Sigmoid colon (tissue), 7 donors: Measurements from ENCODE around the gene CSNK1D. TPM values are rescaled to one million over a fixed set of nuclear protein-coding genes. Genes with fewer than 3 reads are reported as not detected.
A peak's percentile ranks its signal among the peaks of the same experiment; 100 is the strongest.

Source experiments
- DNase-seq: peaks from one replicate; pipeline ENCODE4 v3.0.0-alpha.2; 2019
- H3K27ac ChIP-seq, 4 donors: fragments of 200-600 bp; sonication (generic); one replicate each; pipeline ENCODE4 v1.5.1; 2016 to 2019; ENCODE audit warnings: mild to moderate bottlenecking in 1 of 4
- H3K27me3 ChIP-seq, 3 donors: fragments of 200-600 bp; sonication (generic); one replicate each; pipeline ENCODE4 v1.5.1; 2019; ENCODE audit warnings: mild to moderate bottlenecking in 1 of 3
- H3K36me3 ChIP-seq, 4 donors: fragments of 200-600 bp; sonication (generic); one replicate each; pipeline ENCODE4 v1.5.1; 2016 to 2019
- H3K4me1 ChIP-seq, 4 donors: fragments of 200-600 bp; sonication (generic); one replicate each; pipeline ENCODE4 v1.5.1; 2017 to 2019
- H3K4me3 ChIP-seq, 4 donors: fragments of 200-600 bp; sonication (generic); one replicate each; pipeline ENCODE4 v1.5.1; 2017 to 2019; ENCODE audit warnings: mild to moderate bottlenecking in 2 of 4, moderate library complexity in 1 of 4
- H3K9me3 ChIP-seq, 4 donors: fragments of 200-600 bp in 3 of 4; sonication (generic) in 3 of 4; one replicate each; pipeline versions ENCODE4 v1.5.1 to v1.6.1; 2013 to 2019
- EP300 ChIP-seq, 4 donors: sonication (generic); formaldehyde crosslinking; IDR thresholded peaks; one replicate each; pipeline ENCODE4 v1.6.1; 2017; ENCODE audit warnings: antibody characterized with exemption in 4 of 4
- POLR2A ChIP-seq, 2 donors: fragments of 450-650 bp; IDR thresholded peaks; one replicate each; pipeline ENCODE4 v1.6.1; 2016; ENCODE audit warnings: antibody characterized with exemption in 2 of 2, mild to moderate bottlenecking in 2 of 2, moderate library complexity in 2 of 2
- POLR2AphosphoS5 ChIP-seq, 4 donors: sonication (generic); formaldehyde crosslinking; IDR thresholded peaks; one replicate each; pipeline ENCODE4 v1.6.1; 2017; ENCODE audit warnings: antibody characterized with exemption in 4 of 4
- WGBS, 2 donors: extraction: QIAGEN DNeasy Blood & Tissue Kit; methylation state at CpG; one replicate each; pipeline ENCODE4 v1.1.7; 2013; 5-methylcytosine and 5-hydroxymethylcytosine counted together
- intact Hi-C: fragments of 100-400 bp; cut with DNase I; formaldehyde crosslinking; loops from one replicate; pipeline ENCODE4 v1.15.1; 2023
- polyA plus RNA-seq, 3 donors: library from polyadenylated mRNA; stranded (reverse); fragments of 200-250 nt; gene quantifications; one replicate each; pipeline ENCODE4 v1.2.3, GENCODE V29; 2013
- total RNA-seq, 4 donors: library from RNA; depleted of rRNA; stranded (reverse); fragments of >200 nt; gene quantifications; one replicate each; pipeline ENCODE4 v1.1.0, GENCODE V29; 2016
- TF ChIP-seq, protein P1 (sequence below), 4 experiments: fragments of 450-650 bp in 3 of 4; fragments of 200-600 bp in 1 of 4; IDR thresholded peaks; one replicate each; pipeline ENCODE4 v1.5.1; 2016 to 2019; ENCODE audit warnings: antibody characterized with exemption in 4 of 4, mild to moderate bottlenecking in 3 of 4, moderate library complexity in 2 of 4
- donor health status: healthy with polysubstance abuse.
- donor health status: Bipolar disorder and iron deficiency.
- donor health status: healthy.

CSNK1D gene
- total and polyA plus RNA-seq, 7 donors = 45.1 to 142 (median 55.9) TPM

DNA sequence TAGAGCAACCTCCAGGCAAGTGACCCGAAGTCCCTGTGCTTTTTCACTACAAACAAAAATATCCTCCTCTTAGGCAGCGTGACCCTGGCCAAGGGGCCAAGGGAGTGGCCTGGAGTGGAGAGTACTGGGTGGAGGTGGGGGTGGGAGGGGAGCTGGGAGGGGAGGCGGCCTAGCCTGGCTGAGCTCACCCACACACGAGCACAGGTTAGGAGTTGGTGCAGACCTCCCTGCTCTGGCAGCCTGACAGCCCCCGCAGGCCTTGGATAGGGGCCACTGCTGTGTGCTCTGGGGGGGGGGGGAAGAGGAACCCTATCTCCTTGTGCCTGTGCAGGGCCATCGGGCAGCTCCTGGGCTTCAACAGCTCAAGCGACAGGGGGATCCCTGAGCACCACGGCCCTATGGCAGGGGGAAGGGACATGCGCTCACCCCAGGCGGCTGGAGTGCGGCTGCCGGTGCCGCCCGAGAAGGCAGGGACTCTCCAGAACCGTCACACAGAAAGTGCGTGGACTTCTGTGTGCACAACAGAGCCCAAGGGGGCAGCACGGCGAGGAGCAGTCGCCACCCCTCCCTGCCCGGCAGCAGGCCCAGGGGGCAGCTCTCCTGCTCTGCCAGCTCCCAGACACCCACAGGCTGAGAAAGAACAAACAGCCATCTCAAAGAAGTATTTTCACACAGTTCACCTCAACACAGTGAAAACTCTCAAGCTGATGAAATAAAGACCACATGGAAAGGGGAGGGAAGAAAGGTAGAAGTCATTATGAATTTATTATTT, 31.4 kb downstream of the CSNK1D start:
- TF ChIP-seq, protein P1, sequence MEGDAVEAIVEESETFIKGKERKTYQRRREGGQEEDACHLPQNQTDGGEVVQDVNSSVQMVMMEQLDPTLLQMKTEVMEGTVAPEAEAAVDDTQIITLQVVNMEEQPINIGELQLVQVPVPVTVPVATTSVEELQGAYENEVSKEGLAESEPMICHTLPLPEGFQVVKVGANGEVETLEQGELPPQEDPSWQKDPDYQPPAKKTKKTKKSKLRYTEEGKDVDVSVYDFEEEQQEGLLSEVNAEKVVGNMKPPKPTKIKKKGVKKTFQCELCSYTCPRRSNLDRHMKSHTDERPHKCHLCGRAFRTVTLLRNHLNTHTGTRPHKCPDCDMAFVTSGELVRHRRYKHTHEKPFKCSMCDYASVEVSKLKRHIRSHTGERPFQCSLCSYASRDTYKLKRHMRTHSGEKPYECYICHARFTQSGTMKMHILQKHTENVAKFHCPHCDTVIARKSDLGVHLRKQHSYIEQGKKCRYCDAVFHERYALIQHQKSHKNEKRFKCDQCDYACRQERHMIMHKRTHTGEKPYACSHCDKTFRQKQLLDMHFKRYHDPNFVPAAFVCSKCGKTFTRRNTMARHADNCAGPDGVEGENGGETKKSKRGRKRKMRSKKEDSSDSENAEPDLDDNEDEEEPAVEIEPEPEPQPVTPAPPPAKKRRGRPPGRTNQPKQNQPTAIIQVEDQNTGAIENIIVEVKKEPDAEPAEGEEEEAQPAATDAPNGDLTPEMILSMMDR (IDR thresholded peaks at IDR 0.05) = no peak
- peak in 1 of 4 donors; percentile 9 for TF ChIP-seq POLR2AphosphoS5 (IDR thresholded peaks at IDR 0.05)
- TF ChIP-seq EP300 (IDR thresholded peaks at IDR 0.05) = no peak
- TF ChIP-seq POLR2A (IDR thresholded peaks at IDR 0.05) = no peak
- H3K9me3 ChIP-seq = no peaks in the 10 kb centered on the region
- H3K4me1 ChIP-seq = peaks cover 0 to 98% (median 90%) of the 10 kb centered on the region in 4 donors
- whole genome bisulfite sequencing, 2 donors = 52 to 55% methylated on average over 20 of the region's 20 CpGs
- intact Hi-C loops = loop anchor here (2.0 kb wide), 1 partner anchor 31 kb away; the partner anchor contains the start of gene CSNK1D
- no peaks in the 10 kb centered on the region for H3K27me3 ChIP-seq
- DNase-seq = peak; percentile 84
- peaks cover 14 to 58% (median 21%) of the 10 kb centered on the region in 4 donors for H3K36me3 ChIP-seq
- H3K27ac ChIP-seq = peak overlapping the region; percentile 81 to 90 (median 86)
- H3K4me3 ChIP-seq = peak overlapping the region in 1 of 4 donors; percentile 11

DNA sequence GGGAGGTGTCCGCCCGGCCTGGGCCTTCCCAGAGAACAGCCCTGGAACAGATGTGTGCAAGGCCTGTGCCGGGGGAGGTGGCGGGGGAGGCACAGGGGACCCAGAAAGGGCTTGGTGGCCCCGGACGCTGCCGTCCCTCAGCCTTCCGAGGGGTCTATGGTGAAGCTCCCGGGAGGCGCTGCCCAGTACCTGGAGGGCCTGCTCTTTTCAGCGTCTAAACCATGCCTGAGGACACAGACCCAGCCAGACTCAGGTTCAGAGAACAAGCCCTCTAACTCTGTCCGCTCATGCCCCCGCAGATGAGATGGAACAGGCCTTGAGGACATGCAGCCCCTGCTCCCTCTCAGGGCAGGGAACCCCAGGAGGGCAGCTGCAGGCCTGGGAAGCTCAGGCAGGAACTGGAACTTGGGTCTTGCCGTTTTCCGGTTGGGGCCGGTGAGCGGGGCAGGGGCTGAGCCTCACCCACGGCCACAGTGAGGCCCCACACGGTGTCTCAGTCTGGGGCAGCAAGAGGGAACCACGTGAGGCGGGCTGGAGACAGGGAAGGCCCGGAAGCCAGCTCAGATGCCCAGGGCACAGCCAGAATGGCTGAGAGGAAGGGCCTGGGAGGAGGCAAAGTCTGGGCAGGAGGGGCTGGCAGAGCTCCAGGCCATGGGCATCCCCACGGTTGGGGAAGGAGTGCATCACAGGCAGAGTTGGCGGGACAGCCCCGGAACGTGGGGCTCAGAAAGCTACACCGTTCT, 32.1 kb downstream of the CSNK1D start:
- TF ChIP-seq POLR2AphosphoS5 (IDR thresholded peaks at IDR 0.05) (peak; percentile 17 to 54 (median 37)), POLR2A (IDR thresholded peaks at IDR 0.05) (no peak)
- H3K4me3 ChIP-seq = peak overlapping the region in 1 of 4 donors; percentile 2
- H3K36me3 ChIP-seq = peaks cover 14 to 50% (median 21%) of the 10 kb centered on the region in 4 donors
- no peaks in the 10 kb centered on the region for H3K9me3 ChIP-seq
- intact Hi-C loops = loop anchor here (2.0 kb wide), 1 partner anchor 31 kb away; the partner anchor contains the start of gene CSNK1D
- H3K27me3 ChIP-seq = no peaks in the 10 kb centered on the region
- H3K4me1 ChIP-seq = peaks cover 0 to 98% (median 90%) of the 10 kb centered on the region in 4 donors
- H3K27ac ChIP-seq = peak overlapping the region; percentile 81 to 90 (median 86)
- 59 to 60% methylated on average over 27 of the region's 27 CpGs for WGBS, 2 donors
- peak; percentile 95 for DNase-seq

DNA sequence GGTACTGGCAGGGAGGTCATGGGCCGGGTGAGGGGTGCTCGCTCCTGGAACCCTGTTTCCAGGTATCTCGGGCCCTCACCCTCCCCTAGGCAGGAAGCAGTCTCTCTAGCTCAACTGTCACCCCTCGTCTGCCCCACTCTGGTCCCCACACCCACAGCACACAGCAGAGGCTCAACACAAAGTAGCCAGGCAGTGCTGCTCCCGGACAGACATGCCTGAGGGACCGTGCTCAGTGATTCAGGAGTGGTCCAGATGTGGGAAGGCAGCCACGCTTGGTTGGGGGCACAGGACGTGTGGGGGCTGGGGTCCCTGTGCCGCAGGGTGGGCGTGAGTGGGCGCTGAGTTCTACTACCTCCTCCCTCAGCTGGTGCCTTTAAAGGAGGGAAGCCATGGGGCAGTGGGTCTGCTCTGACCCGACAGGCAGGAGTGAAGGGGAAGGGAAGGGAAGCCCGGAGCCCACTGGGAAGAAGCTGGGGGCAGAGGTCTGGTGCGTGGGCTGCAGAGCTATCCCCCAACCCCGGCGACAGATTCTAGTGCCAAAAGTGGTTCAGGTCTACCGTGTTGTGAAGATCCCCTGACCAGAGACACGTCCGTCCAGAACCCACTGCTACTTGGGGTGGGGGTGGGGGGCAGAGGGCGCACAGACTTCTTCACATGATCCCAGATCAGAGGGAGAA, 32.9 kb downstream of the CSNK1D start:
- H3K27ac ChIP-seq = peak overlapping the region; percentile 81 to 90 (median 86)
- 79 to 85% methylated on average over 20 of the region's 20 CpGs for WGBS, 2 donors
- H3K9me3 ChIP-seq = no peaks in the 10 kb centered on the region
- peak; percentile 64 for DNase-seq
- H3K4me3 ChIP-seq = no peak overlapping the region
- peaks cover 8 to 43% (median 16%) of the 10 kb centered on the region in 4 donors for H3K36me3 ChIP-seq
- TF ChIP-seq POLR2AphosphoS5 (IDR thresholded peaks at IDR 0.05) (no peak), EP300 (IDR thresholded peaks at IDR 0.05) (no peak), POLR2A (IDR thresholded peaks at IDR 0.05) (no peak)
- TF ChIP-seq, protein P1 (IDR thresholded peaks at IDR 0.05) = no peak
- no peaks in the 10 kb centered on the region for H3K27me3 ChIP-seq
- intact Hi-C loops = loop anchor here (2.0 kb wide), 1 partner anchor 32 kb away; the partner anchor contains the start of gene CSNK1D
- H3K4me1 ChIP-seq = peaks cover 0 to 98% (median 90%) of the 10 kb centered on the region in 4 donors

DNA sequence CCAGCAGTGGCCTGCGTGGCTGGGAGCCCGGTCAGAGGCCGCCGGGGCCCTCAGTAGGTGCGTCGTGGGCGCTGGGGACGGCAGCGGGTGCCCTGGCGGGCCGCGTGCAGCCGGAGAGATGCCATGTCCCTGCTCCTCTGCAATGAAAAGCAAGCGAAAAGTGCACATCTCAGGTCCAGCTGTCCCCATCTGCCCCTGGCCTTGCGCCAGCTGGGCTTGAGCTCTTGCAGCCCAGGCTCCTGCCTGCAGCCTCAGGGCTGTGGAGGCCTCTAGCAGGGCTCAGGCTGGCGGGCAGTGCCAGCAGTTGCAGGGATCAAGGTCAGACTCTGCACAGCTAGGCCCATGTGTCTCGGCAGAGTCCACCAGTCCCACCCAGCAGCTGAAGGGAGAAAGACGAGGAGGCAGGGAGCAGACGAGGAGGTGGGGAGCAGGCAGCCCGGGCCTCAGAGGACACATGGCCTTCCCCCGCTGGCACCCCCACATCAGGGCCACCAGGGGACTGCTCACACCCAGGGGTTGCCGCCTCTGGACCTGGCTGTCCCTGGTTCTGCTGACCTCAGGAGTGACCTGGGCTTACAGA, 33.5 kb downstream of the CSNK1D start:
- Histone ChIP-seq H3K27ac (peak overlapping the region; percentile 81 to 90 (median 86)), H3K27me3 (no peaks in the 10 kb centered on the region), H3K4me3 (no peak overlapping the region), H3K4me1 (peaks cover 0 to 99% (median 89%) of the 10 kb centered on the region in 4 donors), H3K9me3 (no peaks in the 10 kb centered on the region), H3K36me3 (peaks cover 4 to 37% (median 10%) of the 10 kb centered on the region in 4 donors)
- TF ChIP-seq, protein P1 (IDR thresholded peaks at IDR 0.05) = no peak
- TF ChIP-seq POLR2AphosphoS5 (IDR thresholded peaks at IDR 0.05) = no peak
- no peak for TF ChIP-seq POLR2A (IDR thresholded peaks at IDR 0.05)
- TF ChIP-seq EP300 (IDR thresholded peaks at IDR 0.05) = no peak
- intact Hi-C loops = loop anchor here (2.0 kb wide), 1 partner anchor 33 kb away; the partner anchor contains the start of gene CSNK1D
- DNase-seq = peak; percentile 66
- WGBS, 2 donors = 85 to 87% methylated on average over 22 of the region's 22 CpGs
